NCI-H146 (cell line): ENCODE measurements around the gene NCAM2.
"Not testable (repeated sequence)": the region's sequence is repeated elsewhere in the genome, so short reads cannot be mapped to it uniquely, and the experiment has no call there.

Source experiments
- DNase-seq: peaks from one replicate; lab custom pipeline; 2025; lab: John Stamatoyannopoulos, UW

The NCAM2 gene

GRCh38 chr21:21324297-21324696 is 326.1 kb downstream of the NCAM2 start:
- DNase-seq, result no peak

- DNase-seq, result no peak
Measured at GRCh38 chr21:21332492-21332891, 334.3 kb downstream of the NCAM2 start.

DNA sequence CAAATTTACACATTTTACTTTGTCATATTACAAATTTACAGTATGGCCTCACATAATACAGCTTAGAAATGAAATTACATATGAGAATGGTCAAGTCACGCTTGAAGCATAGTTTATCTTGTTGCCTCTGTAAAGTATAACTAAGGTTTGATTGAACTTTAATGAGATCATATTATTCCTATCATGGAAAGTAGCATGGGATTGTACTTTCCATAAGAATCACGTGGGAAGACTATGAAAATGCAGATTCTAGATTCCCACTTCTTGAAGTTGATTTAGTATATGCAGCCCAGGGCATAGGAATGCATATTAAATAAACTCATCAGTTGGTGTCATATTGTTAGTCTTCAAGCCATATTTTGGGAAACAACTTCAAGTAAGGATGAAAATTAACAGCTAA is 342.8 kb downstream of the NCAM2 start:
- DNase-seq, result no peak

DNA sequence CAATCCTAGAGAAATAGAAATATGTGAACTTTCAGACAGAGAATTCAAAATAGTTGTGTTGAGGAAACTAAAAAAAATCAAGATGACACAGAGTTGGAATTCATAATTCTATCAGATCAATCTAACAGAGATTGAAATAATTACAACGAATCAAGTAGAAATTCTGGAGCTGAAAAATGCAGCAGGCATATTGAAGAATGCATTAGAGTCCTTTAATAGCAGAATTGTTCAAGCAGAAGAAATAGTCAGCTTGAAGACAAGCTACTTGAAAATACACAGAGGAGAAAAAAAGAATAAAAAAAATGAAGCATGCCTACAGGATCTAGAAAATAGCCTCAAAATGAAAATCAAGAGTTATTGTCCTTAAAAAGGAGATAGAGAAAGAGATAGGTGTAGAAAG is 347.1 kb downstream of the NCAM2 start:
- no peak for DNase-seq

DNA sequence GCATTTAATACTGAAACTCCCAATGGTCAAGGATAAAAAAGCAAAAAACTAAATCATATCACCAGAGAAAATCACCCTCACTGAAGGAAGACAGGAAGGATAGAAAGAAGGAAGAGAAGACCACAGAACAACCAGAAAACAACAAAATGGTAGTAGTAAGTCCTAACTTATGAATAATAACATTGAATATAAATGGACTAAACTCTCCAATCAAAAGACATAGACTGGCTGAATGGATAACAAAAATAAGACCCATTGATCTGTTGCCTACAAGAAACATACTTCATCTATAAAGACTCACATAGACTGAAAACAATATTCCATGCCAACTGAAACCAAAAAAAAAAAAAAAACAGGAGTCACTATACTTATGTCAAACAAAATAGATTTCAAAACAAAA is 347.7 kb downstream of the NCAM2 start:
- no peak for DNase-seq

GRCh38 chr21:21366277-21366676 is 368.1 kb downstream of the NCAM2 start:
- no peak for DNase-seq

- no peak for DNase-seq
Measured at GRCh38 chr21:21367583-21367982, 369.4 kb downstream of the NCAM2 start.

DNA sequence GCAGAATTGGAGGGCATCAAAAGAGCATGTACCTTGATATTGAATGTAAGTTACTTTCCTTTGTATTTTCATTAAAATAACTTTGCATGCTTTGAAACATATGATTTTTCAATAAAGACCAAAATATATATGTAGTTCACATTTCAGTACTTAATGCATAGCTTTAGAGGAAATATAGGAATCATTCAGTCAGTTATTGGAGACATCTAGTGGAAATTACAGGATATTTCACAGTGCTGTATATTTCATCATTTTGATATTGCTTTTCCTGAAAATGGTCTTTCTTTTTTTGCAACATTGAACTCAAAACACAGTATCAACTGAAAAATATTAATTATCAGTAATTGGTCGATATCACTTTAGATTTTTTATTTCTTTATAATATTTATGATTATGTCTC is 375.8 kb downstream of the NCAM2 start:
- no peak for DNase-seq

GRCh38 chr21:21383126-21383525 is 384.9 kb downstream of the NCAM2 start:
- no peak for DNase-seq

GRCh38 chr21:21384977-21385376 is 386.8 kb downstream of the NCAM2 start:
- no peak for DNase-seq

DNA sequence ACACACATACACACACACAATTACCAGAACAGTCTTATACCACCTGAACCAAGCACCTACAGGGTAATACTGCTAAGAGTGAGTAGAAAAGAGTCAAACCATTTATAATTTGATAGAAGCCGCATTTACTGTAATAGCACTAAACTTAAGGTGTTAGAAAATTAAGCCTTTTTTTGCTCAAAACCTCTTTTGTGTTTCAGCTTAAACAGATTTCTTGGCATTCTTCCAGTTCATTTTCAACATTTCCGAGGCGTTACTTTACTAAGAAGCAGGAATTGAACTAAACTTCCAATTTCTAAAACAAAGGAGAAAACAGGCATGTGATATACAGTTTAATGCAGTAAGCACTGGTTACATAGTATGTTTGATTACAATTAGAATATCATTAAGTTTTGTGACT is 387.2 kb downstream of the NCAM2 start:
- DNase-seq, result no peak

- DNase-seq, result no peak
Measured at GRCh38 chr21:21387916-21388315, 389.7 kb downstream of the NCAM2 start.

- no peak for DNase-seq
Measured at GRCh38 chr21:21394064-21394463, 395.9 kb downstream of the NCAM2 start.

DNA sequence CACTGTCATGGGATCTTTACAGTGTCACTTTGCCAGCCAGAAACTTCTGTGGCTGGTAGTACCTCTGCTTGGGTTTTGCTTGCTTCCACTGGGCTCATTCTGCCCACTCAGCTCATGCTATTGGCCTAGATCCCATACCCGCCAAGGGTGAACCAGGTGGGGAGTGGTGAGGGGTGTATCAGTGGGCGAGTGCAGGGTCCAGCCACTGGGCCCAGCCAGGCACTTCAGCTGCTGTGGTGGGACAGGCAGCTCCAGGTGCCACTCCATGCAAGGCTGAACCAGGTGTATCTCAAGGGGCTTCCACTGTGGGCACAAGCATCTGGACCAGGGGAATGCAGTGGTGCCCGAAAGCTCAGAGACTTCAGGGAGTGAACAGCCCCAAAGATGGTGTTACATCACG is 398.2 kb downstream of the NCAM2 start:
- no peak for DNase-seq

DNA sequence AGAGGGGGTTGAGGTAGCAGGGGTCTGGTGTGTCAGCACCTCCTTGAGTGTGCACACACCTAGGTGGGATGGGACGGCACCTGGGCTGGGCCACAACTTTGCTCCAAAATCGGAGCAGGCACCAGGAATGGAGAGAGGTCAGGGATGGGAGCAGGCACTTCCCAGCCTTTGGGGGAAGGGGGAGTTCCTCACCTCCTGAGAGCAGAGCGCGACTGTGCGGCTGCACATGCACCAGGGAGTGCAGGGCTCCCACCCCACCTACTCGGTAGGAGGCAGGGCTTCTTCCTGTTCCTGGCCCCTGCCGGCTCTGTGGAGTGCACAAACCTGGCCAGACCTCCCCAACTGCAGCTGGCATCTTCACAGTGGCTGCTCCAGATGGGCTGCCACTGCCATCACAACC is 399.3 kb downstream of the NCAM2 start:
- DNase-seq, result no peak

- no peak for DNase-seq
Measured at GRCh38 chr21:21401444-21401843, 403.2 kb downstream of the NCAM2 start.

DNA sequence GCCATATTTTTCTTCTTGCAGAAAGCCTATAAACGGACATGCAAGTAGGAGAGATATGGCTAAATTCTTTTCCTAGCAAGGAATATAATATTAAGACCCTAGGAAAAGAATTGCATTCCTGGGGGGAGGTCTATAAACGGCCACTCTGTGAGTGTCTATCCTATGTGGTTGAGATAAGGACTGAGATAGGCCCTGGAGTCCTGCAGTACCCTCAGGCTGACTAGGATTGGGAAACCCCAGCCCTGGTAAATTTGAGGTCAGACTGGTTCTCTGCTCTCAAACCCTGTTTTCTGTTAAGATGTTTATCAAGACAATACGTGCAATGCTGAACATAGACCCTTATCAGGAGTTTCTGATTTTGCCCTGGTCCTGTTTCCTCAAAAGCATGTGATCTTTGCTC is 404.0 kb downstream of the NCAM2 start:
- not testable (repeated sequence) for DNase-seq

- DNase-seq, result not testable (repeated sequence)
Measured at GRCh38 chr21:21404261-21404660, 406.1 kb downstream of the NCAM2 start.

- DNase-seq, result no peak
Measured at GRCh38 chr21:21406921-21407320, 408.7 kb downstream of the NCAM2 start.

- no peak for DNase-seq
Measured at GRCh38 chr21:21412096-21412495, 413.9 kb downstream of the NCAM2 start.

DNA sequence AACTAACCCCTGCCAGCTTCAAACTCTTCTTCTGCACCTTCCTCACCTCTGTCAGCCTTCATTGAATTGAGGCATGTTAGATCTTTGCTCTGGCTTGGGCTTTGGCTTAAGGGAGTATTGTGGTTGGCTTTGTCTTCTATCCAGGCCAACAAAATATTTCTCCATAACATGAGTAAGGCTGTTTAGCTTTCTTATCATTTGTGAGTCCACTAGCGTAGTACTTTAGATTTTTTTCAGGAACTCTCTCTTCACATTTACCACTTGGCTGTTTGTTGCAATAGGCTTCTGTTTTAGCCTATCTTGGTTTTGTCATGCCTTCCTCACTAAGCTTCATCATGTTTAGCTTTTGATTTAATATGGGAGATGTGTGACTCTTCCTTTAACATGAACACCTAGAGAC is 417.5 kb downstream of the NCAM2 start:
- DNase-seq, result no peak

- DNase-seq, result no peak
Measured at GRCh38 chr21:21434944-21435343, 436.7 kb downstream of the NCAM2 start.

DNA sequence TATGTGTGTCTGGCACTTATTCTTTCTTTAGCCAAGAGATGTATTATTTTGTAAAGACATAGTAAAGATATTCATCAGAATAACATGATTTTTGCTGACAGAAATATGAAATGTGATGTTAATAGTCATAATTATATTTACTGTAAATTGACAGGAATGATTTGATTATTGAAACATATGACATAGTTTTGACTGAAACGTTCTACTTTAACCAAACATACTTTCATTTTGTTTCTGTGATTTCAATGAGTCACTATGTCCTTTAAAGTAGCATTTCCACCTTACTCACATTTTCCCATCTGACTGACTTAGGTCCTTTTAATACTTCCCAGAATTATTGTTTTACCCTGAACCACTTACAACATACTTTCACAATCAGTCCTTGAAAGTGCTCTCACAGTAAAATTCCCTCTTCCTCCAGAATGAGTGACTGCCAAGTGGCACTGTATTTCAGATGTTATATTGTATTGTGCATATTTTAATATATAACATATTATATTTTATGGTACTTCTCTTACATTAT is 437.9 kb downstream of the NCAM2 start:
- no peak for DNase-seq

DNA sequence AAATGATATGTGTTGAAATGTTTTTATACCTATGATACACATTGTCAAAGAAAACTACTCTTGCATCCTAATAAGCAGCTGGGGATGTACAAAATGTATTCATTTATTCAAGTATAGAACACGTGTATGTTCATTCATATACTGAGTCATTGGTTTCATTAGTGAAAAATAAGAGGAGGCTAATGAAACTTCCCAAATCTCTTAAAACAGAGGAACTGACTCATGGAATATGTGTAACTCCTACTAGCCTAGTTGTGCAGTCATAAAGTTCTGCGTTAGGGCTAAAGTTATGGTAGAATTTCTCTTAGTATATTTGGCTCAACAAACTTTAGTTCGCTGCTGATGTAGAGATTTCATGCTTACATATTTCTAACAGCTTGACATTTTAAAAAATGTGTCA is 441.6 kb downstream of the NCAM2 start:
- no peak for DNase-seq

GRCh38 chr21:21457077-21457476 is 458.9 kb downstream of the NCAM2 start:
- DNase-seq, result no peak
